GM19324 (cell line): ENCODE results near the gene ZNF669.
A peak's percentile ranks its signal among the peaks of the same experiment; 100 is the strongest.
"Not testable (repeated sequence)": the region's sequence is repeated elsewhere in the genome, so short reads cannot be mapped to it uniquely, and the experiment has no call there.

ENCODE experiments used
- ATAC-seq: cut with Tn5 transposase; IDR thresholded peaks from one replicate; pipeline ENCODE4 v1.9.1; 2021; ENCODE audit warnings: mild to moderate bottlenecking, moderate library complexity; ENCODE audit not compliant: unreplicated experiment, low FRiP score

Gene ZNF669

DNA sequence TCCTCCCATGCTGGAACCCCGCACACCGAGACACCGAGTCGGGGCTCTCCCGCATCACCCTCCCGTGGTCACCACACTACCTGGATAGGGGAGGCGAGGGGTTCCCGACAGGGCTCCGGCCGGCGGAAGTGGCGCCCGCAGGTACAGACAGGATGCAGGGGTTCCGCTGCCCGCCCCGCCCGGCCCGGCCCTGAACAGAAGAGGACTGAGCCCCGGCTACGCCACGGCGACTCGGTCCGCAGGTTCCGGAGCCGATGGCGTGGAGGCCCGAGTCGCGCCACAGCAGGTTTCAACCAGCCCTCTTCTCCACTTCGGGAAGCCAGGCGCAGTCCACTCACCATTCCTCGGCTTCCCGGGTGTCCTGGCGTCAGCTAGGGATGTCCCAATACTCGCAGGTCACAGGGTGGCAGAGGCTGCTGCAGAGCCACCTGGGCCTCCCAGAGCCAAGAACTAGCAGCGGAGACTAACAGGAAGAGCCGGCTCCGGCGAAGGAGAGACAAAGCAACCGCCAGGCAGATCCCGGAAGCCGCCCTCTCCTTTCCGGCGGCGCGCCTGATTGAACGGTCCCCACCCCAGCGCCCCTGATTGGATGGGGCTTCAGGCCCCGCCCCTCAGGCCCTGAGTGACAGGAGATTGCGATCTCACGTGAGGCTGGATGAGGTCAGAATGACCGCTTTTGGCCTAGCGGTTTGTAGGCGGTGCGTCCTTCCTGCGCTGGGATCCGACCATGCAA lies at the start of gene ZNF669:
Gene ZNF669 (minus strand): TSS at position 498 of the 733 bp plus-strand sequence. CDS start 157 bp downstream, at position 341.
- peak; percentile 100 for ATAC-seq

DNA sequence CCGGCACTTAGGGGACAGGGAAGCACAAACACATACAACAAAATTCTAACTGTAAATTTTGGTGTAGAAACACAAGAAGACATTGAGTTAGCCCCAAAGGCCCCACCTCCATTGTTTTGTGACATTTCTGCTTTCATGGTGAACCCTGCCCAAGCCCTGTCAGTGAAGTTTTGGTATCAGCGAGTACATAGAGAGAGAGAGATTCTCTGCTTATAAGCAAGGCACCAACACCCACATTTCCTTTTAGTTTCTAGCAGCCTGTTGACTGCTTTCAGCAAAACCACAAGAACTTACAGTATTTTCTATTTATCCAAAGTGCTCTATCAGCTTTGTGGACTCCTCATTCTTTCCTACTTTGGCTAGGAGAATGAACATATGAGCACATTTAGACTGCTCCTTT lies 43.6 kb upstream of the ZNF669 start:
- ATAC-seq, result no peak

DNA sequence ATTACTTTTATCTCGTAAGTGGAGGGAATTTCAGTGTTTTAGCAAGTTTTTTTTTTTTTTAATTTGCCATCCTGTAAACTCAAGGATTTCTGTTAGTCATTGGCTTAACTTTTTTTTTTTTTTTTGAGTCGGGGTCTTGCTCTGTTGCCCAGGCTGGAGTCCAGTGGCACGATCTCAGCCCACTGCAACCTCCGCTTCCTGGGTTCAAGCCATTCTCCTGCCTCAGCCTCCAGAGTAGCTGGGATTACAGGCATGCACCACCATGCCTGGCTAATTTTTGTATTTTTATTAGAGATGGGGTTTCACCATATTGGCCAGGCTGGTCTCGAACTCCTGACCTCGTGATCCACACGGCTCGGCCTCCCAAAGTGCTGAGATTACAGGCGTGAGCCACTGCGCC lies 43.0 kb upstream of the ZNF669 start:
- ATAC-seq, result not testable (repeated sequence)

DNA sequence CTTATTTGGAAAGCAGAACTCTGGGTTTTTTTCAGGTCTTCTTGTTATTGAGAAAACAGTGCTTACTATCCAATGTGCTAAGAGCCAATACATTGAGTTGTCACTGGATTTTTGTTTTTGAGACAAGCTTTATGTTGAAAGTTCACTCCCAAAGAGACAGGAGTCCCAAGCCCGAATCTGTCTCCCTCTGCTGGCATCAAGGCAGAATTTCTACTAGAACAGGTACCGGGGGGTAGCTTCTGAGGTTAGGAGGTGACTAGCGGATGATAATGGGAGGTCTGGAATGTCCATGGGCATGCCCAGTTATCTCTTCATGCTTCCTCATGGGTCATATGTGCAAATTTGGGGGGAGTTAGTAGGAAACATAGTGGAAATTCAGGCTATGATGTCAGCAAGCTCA lies 42.5 kb upstream of the ZNF669 start:
- no peak for ATAC-seq

DNA sequence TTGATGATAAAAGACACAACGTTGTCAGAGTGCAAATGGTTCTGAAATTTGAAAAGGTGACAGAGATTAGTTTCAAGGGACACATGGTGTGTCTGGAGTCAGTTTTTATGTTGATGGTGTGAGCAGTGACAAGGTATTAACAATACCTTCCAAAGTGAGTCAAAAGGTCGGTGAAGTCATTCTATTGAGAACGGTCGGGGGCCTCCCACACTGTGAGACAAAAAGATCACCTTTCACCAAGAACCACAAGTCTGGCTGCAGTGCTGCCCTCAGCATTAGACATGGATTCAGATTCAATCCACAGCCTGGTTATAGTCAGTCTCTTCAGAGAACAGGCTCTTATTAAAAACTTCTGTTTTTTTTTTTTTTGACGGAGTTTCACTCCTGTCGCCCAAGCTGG lies 41.1 kb upstream of the ZNF669 start:
- ATAC-seq, result no peak

DNA sequence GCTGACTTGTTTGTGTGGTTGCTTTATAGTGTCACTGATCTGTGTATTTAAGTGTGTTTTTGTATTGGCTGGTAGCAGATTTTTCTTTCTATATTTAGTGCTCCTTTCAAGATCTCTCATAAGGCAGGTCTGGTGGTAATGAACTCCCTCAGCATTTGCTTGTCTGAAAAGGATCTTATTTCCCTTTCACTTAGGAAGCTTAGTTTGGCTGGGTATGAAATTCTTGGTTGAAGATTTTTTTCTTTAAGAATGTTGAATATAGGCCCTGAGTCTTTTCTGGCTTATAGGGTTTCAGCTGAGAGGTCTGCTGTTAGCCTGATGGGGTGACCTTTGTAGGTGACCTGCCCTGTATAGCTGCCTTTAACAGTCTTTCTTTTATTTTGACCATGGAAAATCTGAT lies 35.4 kb upstream of the ZNF669 start:
- ATAC-seq, result not testable (repeated sequence)

DNA sequence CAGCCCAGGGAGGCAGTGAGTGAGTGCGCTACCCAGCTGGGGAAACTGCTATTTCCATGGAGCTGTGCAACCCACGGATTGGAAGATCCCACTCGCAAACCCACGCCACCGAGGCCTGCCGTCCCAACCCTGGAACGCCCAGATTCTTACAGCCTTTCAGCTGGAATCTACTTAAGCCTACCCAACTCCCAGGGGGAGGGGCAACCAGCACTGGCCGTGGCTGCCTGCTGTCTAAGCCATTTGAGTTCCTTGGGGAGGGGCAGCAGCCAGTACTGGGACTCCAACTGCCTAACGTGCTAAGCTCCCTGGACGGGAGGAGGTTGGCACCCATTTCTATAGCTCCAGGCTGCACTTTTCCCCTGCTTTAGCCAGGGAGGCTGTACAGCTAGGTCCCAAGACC lies 27.1 kb upstream of the ZNF669 start:
- ATAC-seq, result no peak

DNA sequence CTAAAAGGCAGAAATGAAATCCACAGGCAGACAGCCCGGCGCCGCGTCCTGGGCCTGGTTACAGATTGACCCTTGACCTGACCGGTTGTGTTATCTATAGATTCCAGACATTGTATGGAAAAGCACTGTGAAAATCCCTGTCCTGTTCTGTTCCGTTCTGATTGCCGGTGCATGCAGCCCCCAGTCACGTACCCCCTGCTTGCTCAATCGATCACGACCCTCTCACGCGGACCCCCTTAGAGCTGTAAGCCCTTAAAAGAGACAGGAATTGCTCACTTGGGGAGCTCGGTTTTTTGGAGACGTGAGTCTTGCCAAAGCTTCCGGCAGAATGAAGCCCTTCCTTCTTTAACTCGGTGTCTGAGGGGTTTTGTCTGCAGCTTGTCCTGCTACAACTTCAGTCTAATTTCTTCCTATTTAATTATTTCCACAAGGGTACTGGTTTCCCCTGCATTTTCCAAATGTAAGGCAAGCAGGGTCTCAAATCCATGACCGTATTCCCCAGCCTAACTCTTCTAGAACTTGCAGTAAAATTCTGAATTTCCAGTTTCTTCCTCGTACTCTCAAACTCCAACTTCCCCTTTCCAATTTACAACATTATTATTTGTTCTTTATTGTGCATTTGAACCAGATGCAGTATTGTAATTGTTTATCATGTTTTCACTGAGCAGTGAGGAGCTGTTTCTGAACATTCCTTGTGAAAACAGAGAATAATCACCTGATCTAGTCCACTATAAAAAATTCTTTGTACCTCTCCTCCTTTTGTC lies 23.5 kb upstream of the ZNF669 start:
- ATAC-seq, result not testable (repeated sequence)

DNA sequence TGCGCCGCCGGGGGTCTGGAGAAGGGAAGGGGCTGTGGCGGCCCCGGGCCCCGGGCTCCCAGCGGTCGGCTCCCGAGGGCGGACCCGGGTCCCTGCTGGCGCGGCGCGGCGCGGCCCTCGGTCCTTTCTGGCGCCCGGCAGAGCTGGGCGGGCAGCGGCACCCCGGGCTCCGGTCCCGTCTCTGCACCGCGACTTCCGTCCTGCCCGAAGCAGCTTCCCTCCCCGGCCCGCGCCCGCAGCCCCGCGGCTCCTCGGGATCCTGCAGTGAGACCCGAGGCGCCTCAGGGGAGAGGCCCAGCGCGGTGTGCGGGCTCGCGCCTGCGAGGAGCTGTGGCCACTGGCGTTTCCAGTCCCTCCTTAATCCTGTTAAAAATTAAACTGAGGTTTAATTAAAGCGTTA lies 22.4 kb upstream of the ZNF669 start:
- peak; percentile 69 for ATAC-seq

DNA sequence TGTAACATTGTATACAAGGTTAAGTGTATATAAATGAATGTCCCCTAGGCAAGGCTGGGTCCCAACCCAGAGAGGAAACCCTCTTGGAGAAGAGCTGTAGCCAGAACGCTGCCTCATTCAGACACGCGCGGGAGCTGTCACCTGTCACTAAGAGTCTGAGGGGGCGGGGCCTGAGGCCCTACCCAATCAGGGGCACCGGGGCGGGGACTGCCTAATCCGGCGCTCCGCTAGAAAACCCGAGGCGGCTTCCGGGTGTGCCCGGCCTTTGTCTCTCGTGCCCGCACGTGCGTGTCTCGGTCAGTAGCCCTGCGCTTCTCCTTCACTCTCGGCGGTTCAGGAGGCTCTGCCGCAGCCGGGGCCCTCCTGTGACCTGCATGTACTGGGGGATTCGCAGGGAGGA lies 22.0 kb upstream of the ZNF669 start:
- peak; percentile 98 for ATAC-seq

DNA sequence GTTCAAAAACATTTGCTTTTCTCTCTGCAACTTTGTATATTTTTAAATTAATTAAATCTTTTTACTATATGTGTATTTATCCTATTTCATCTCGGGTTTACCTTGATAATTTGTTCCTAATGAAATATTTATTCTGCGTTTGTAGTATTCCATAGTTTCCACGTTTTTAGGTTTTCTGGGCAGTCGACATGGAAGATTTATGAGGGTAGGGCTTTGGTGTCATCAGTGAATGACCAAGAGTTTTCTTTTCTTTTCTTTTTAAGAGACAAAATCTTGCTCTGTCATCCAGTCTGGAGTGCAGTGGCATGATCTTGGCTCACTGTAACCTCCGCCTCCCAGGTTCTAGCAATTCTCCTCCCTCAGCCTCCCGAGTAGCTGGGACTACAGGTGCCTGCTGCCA lies 17.2 kb upstream of the ZNF669 start:
- ATAC-seq, result no peak

DNA sequence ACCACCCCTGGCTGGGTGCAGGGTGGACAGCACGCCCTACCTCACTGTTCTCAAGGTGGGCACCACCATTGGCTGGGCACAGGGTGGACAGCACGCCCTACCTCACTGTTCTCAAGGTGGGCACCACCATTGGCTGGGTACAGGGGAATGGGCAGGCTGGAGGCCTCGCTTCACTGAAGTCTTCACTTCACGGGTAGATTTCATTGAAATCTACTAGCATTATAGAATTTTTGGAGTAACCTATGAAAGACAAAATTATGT lies 16.2 kb upstream of the ZNF669 start:
- not testable (repeated sequence) for ATAC-seq

DNA sequence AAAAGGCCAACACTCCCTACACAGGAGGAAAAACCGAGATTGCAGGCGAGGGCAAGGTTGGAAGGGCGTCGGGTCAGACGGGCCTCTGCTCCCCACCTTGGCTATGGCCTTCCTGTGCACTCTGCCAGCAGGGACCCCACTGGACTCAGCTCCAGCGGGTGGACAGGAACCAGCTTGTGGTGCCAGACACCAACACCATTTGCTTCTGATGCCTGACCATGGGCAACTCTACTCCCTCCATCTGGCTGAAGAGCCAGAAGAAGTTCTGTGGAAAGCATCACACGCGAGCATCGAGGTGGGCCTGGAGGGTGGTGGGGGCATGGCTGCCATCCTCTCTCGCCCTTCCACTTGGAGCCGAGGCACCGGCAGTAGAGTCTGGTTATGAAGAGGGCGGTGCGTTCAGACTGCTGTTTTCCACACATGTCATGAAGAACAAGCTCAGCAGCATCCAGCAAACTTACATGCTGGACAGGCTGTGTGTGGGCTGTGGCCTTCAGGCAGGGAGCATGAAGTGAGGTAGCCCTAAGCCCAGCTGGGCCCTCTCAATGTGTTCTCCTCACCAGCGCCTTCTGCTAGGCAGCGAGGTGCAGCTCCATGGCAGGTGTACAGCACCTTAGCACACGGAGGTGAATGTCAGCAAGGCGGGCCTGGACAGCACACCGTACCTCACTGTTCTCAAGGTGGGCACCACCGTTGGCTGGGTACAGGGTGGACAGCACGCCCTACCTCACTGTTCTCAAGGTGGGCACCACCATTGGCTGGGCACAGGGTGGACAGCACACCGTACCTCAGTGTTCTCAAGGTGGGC lies 15.6 kb upstream of the ZNF669 start:
- ATAC-seq, result no peak

DNA sequence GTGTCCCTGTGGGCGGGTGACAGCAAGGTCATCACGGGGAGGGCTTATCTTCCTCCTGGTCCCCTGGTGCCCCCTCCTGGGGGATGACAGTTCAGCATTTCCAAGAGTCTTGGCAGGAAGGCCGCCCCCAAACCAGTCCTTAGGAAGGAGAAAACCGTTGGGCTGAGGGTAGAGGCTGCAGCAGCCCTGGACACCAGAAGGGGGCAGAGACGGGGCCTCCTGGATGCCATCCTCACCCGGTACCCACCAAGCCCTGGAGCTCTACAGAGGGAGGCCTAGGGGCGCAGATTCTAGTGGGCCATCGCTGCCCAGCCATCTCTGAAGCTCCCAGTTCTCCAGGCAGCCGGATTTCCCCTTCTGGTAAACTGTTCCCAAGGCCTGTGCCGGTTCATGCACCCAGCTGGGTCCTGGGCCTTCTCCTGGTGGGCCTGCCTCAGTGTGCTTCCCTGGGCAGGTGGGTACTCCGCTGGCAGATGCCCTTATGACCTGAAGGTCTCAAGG lies 14.8 kb upstream of the ZNF669 start:
- no peak for ATAC-seq

DNA sequence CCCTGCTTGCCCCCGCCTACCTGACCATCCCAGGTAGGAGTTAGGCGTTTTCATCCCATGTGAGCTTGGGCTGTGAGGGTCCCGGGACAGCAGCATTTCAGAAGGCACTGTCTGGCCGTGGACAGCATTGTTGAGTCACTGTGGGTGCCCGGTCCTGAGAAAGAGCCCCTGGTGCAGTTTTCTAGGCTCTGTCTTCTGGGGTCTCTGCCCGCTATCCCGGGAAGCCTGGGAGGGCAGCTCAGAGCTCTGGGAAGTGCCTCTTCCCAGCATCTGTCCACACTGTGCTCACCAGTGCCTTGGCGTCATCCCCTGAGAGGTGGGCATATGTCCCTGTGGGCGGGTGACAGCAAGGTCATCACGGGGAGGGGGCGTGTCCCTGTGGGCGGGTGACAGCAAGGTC lies 11.4 kb upstream of the ZNF669 start:
- no peak for ATAC-seq

DNA sequence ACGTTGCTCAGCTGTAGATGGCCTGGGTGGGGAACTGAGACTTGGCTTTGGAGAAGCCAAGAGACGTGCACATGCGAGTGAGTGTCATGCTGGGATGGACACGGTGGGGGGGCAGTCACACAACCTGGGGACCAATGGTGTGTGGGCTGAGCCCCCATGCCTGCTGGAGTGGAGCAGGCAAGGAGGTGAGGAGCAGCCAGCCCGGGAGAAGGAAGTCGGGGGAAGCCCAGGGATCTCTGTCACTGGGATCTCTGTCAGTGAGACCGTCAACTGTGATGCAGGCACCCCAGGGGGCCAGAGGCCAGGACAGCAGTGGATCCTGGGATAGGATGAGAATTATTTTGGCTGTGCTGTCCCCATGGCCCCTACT lies 11.0 kb upstream of the ZNF669 start:
- ATAC-seq, result no peak

DNA sequence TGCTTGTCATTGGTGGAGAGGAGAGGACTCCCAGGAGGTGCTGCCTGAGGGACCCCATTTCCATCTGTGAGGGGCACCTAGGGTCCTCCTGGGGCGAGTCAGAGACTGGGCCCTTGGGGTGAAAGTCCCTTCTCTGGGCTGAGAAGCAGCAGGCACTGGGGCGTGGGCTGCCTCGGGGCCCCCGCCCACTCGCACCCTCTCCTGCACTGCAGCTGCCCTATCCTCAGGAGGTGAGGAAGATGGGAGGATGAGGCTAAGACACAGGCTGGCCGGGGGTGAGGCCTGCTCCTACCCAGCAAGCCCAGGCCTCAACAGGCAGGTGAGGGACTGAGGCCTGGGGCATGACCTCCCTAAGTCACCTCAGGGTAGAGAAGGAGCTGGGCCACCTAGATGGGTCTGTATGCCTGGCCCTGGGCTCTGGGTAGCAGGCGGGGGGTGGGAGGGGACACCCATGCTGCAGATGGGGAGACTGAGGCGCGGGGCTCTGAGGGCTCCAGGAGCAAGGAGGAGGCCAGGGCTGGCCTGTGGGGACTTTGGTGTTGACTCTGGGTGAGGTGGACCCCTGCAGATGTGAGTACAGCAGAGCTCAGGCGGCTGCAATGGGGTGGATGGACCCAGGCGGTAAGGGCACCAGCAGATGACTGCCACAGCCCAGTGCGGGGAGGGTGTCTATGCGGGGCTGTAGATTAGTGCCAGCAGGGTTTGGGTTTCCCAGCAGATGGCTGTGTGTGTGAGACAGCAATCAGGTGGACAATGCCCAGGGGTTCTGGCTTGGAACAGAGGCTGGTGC lies 10.4 kb upstream of the ZNF669 start:
- ATAC-seq, result no peak

DNA sequence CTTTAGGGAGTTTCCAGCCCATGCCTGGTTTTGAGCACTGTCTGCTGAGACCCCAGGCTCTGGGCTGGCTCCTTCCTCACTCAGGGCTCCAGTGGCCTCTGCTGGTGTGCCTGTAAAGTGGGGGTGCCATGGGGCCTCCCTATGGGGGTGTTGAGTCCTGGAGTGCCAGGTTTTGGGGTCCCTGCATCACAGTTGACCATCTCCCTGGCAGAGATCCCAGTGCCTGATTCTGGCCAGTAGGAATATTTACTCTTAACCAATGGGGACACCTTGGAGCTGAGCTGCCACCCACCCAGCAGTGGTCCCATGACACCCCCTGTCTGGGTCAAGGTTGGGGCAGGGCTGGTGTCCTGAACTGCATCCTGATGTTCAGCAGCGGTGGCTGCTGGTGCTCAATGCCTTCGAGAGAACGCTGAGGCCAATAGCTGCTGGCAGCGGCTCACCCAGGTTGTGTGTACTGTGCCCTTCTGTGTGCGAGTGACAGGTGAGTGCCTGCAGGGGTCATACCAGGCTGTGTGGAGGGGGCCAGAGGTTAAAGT lies 9.6 kb upstream of the ZNF669 start:
- ATAC-seq, result no peak

DNA sequence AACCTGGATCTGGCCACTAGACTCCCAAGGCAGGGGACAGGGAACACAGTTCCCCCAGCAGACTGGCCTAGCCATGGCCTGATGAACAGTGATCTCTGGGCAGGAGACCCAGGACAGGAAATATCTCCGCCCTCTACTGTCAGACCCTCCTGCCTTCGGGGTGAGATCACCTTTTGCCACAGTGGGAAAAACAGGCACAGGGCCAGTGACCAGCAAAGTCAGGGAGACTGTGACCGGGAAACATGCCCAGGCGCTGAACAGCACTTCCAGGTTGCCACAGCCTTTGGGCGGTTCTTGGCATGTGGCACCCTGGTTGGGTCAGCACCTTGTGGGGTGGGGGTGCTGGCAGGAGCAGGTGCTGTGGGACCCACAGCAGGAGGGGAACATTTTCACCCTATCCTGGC lies 8.9 kb upstream of the ZNF669 start:
- ATAC-seq, result no peak

DNA sequence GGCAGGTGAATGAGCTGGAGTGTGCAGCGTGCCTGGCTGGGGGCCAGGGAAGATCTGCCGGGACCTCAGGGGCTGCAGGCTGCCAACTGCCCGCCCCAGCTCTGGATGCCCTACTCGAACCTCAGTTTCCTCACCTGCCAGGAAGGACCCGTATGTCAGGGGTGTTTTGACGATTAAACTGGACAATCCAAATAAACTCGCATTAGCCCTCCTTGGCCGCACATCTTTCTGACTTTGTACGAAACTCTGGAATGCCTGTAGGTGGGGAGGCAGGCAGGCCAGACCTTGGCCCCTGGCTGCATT lies 8.3 kb upstream of the ZNF669 start:
- ATAC-seq, result no peak
